ENCODE data around the gene ZDHHC1. TPM values are rescaled to one million over a fixed set of nuclear protein-coding genes. Genes with fewer than 3 reads are reported as not detected.

The ZDHHC1 gene
- total and polyA plus RNA-seq, 2 of the 13 experiments (the other 11 are each of a cell fraction or from before 2014, with no cell fraction given), result 0.51 to 1.1 TPM

DNA sequence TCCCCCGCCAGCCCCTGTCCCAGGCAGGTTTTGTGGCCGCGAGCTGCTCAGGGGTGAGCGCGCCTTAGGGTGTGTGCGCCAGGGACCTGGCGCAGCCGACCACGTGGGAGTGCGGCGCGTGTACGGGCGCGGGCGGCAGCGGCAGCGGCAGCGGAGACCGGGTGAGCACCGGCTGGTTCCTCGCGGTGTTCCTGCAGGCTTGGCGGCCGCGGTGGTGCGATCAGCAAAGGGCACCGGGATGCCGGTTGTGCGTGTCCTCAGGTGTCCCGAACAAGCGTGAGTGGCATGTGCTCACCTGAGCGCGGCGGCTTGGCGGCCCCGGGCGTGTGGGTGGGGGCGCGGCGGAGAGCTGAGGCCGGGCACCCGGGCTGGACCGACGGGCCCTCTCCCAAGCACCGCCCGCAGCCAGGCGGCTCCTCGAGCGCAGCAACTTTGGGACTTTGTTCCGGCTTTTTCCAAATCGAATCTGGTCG, 14.3 kb upstream of the ZDHHC1 start (continued):
- TF ChIP-seq POLR2A (IDR thresholded peaks at IDR 0.05; ENCODE audit: insufficient read depth in 1 of 2, low read depth in 2 of 2, low read length in 2 of 2) (peak in 1 of 2 experiments; percentile 78; a peak in 2 of 4 replicates), JDP2 (CRISPR knock-in tag; IDR thresholded peaks at IDR 0.05; ENCODE audit: borderline replicate concordance) (no peak), ZNF451 (CRISPR knock-in tag; IDR thresholded peaks at IDR 0.05) (peak; percentile 86), REPIN1 (CRISPR knock-in tag; IDR thresholded peaks at IDR 0.05; ENCODE audit: borderline replicate concordance, low read depth) (no peak; the same call in 1 of the 2 replicates), HNRNPUL1 (IDR thresholded peaks at IDR 0.05; ENCODE audit: low read depth, low read length) (no peak), JUN (CRISPR knock-in tag; IDR thresholded peaks at IDR 0.05) (peak; percentile 59; the same call in 1 of the 2 replicates), ZNF7 (CRISPR knock-in tag; IDR thresholded peaks at IDR 0.05) (no peak), NBN (conservative IDR thresholded peaks at IDR 0.05) (no peak), HNF4A (CRISPR knock-in tag; IDR thresholded peaks at IDR 0.05) (no peak), ZNF773 (CRISPR knock-in tag; IDR thresholded peaks at IDR 0.05; ENCODE audit: borderline replicate concordance) (no peak), YY1 (IDR thresholded peaks at IDR 0.05; ENCODE audit: insufficient read depth, insufficient replicate concordance, low read depth, low read length) (no peak), ZNF335 (CRISPR knock-in tag; IDR thresholded peaks at IDR 0.05) (no peak), TP53 (CRISPR knock-in tag; conservative IDR thresholded peaks at IDR 0.05) (no peak), ETV6 (CRISPR knock-in tag; conservative IDR thresholded peaks at IDR 0.05) (peak; percentile 82; the same call in 1 of the 2 replicates), ZSCAN20 (CRISPR knock-in tag; IDR thresholded peaks at IDR 0.05; ENCODE audit: borderline replicate concordance) (peak; percentile 74; the same call in 1 of the 2 replicates), IRX3 (CRISPR knock-in tag; IDR thresholded peaks at IDR 0.05; ENCODE audit: borderline replicate concordance, low read depth) (no peak; the same call in 1 of the 2 replicates), MBNL3 (CRISPR knock-in tag; conservative IDR thresholded peaks at IDR 0.05) (no peak), XRCC5 (optimal IDR thresholded peaks at IDR 0.05; ENCODE audit: low read length) (peak; percentile 31), TCF7 (IDR thresholded peaks at IDR 0.05; ENCODE audit: low read depth) (no peak), MATR3 (CRISPR knock-in tag; IDR thresholded peaks at IDR 0.05) (no peak), EEA1 (CRISPR knock-in tag; IDR thresholded peaks at IDR 0.05; ENCODE audit: borderline replicate concordance) (peak; percentile 94), RFX3 (CRISPR knock-in tag; IDR thresholded peaks at IDR 0.05) (no peak), ZNF816 (CRISPR knock-in tag; IDR thresholded peaks at IDR 0.05; ENCODE audit: borderline replicate concordance) (peak; percentile 65; the same call in 1 of the 2 replicates), RARG (CRISPR knock-in tag; IDR thresholded peaks at IDR 0.05; ENCODE audit: low read depth) (no peak)
- TF ChIP-seq, protein P1, sequence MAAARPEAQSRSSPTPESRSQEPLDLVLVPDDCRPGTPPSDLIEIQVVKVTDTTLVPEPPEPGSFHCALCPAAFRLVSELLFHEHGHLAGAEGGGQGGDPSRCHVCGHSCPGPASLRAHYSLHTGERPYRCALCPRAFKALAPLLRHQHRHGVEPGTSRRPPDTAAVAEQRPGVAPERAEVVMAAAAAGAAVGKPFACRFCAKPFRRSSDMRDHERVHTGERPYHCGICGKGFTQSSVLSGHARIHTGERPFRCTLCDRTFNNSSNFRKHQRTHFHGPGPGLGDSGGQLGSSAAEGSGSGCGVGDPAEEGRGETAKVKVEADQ (CRISPR knock-in tag; IDR thresholded peaks at IDR 0.05; ENCODE audit: borderline replicate concordance), result no peak
- TF ChIP-seq, protein P2, sequence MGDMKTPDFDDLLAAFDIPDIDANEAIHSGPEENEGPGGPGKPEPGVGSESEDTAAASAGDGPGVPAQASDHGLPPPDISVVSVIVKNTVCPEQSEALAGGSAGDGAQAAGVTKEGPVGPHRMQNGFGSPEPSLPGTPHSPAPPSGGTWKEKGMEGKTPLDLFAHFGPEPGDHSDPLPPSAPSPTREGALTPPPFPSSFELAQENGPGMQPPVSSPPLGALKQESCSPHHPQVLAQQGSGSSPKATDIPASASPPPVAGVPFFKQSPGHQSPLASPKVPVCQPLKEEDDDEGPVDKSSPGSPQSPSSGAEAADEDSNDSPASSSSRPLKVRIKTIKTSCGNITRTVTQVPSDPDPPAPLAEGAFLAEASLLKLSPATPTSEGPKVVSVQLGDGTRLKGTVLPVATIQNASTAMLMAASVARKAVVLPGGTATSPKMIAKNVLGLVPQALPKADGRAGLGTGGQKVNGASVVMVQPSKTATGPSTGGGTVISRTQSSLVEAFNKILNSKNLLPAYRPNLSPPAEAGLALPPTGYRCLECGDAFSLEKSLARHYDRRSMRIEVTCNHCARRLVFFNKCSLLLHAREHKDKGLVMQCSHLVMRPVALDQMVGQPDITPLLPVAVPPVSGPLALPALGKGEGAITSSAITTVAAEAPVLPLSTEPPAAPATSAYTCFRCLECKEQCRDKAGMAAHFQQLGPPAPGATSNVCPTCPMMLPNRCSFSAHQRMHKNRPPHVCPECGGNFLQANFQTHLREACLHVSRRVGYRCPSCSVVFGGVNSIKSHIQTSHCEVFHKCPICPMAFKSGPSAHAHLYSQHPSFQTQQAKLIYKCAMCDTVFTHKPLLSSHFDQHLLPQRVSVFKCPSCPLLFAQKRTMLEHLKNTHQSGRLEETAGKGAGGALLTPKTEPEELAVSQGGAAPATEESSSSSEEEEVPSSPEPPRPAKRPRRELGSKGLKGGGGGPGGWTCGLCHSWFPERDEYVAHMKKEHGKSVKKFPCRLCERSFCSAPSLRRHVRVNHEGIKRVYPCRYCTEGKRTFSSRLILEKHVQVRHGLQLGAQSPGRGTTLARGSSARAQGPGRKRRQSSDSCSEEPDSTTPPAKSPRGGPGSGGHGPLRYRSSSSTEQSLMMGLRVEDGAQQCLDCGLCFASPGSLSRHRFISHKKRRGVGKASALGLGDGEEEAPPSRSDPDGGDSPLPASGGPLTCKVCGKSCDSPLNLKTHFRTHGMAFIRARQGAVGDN (CRISPR knock-in tag; IDR thresholded peaks at IDR 0.05), result peak; percentile 93
- TF ChIP-seq, protein P3, sequence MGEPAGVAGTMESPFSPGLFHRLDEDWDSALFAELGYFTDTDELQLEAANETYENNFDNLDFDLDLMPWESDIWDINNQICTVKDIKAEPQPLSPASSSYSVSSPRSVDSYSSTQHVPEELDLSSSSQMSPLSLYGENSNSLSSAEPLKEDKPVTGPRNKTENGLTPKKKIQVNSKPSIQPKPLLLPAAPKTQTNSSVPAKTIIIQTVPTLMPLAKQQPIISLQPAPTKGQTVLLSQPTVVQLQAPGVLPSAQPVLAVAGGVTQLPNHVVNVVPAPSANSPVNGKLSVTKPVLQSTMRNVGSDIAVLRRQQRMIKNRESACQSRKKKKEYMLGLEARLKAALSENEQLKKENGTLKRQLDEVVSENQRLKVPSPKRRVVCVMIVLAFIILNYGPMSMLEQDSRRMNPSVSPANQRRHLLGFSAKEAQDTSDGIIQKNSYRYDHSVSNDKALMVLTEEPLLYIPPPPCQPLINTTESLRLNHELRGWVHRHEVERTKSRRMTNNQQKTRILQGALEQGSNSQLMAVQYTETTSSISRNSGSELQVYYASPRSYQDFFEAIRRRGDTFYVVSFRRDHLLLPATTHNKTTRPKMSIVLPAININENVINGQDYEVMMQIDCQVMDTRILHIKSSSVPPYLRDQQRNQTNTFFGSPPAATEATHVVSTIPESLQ (CRISPR knock-in tag; conservative IDR thresholded peaks at IDR 0.05), result no peak

All from HepG2 (cell line).